Heart right ventricle (tissue), 16 donors: ENCODE data around the gene PASK. TPM values are rescaled to one million over a fixed set of nuclear protein-coding genes. Genes with fewer than 3 reads are reported as not detected.

Experiments
- ATAC-seq, 8 donors: fragments of 200-7000 bp; cut with Tn5 transposase; one replicate each; pipeline ENCODE4 v1.9.1; 2020; ENCODE audit warnings: mild to moderate bottlenecking in 8 of 8, moderate library complexity in 8 of 8, moderate number of reproducible peaks in 1 of 8
- DNase-seq, 2 donors: peaks; one replicate each; pipeline ENCODE4 v3.0.0-alpha.2; 2020
- H3K27ac ChIP-seq, 10 donors: fragments of 200-600 bp; sonication (generic) in 2 of 10; one replicate each; pipeline versions ENCODE4 v1.5.0 to v1.8.0; 2020 to 2022; ENCODE audit warnings: mild to moderate bottlenecking in 3 of 10
- H3K27me3 ChIP-seq, 7 donors: fragments of 200-600 bp; one replicate each; pipeline ENCODE4 v1.8.0; 2021 to 2022; ENCODE audit warnings: mild to moderate bottlenecking in 2 of 7
- H3K36me3 ChIP-seq, 9 donors: fragments of 200-600 bp; sonication (generic) in 1 of 9; one replicate each; pipeline versions ENCODE4 v1.5.0 to v1.8.0; 2020 to 2022; ENCODE audit warnings: mild to moderate bottlenecking in 2 of 9
- H3K4me1 ChIP-seq, 9 donors: fragments of 200-600 bp; sonication (generic) in 1 of 9; one replicate each; pipeline versions ENCODE4 v1.5.0 to v1.8.0; 2020 to 2022; ENCODE audit warnings: mild to moderate bottlenecking in 4 of 9
- H3K4me3 ChIP-seq, 10 donors: fragments of 200-600 bp; sonication (generic) in 2 of 10; one replicate each; pipeline versions ENCODE4 v1.5.0 to v1.8.0; 2020 to 2022; ENCODE audit warnings: mild to moderate bottlenecking in 7 of 10, moderate library complexity in 2 of 10
- H3K9me3 ChIP-seq, 11 donors: fragments of 200-600 bp in 10 of 11; sonication (generic) in 2 of 11; one replicate each; pipeline versions ENCODE4 v1.5.0 to v1.8.0; 2013 to 2022; ENCODE audit warnings: mild to moderate bottlenecking in 2 of 11, control low read depth in 1 of 11, moderate library complexity in 1 of 11
- WGBS, 2 donors: extraction: QIAGEN DNeasy Blood & Tissue Kit; methylation state at CpG; one replicate each; pipeline ENCODE4 v1.1.7; 2013; ENCODE audit warnings: inconsistent platforms in 1 of 2; 5-methylcytosine and 5-hydroxymethylcytosine counted together
- intact Hi-C, 10 donors: fragments of 100-400 bp; cut with DNase I; formaldehyde crosslinking; loops; one replicate each; pipeline versions ENCODE4 v1.11.1 to v1.14.2; 2022
- polyA plus RNA-seq, 2 donors: library from polyadenylated mRNA; stranded (reverse); fragments of 200-250 nt; gene quantifications; one replicate each; pipeline ENCODE4 v1.2.3, GENCODE V29; 2013
- total RNA-seq, 10 donors: library from RNA; stranded (reverse); fragmentation: NEBNext Ultra II Directional in 3 of 10; extraction: Animal tissue kit (Norgen Biotek cat#: 25700) in 3 of 10; gene quantifications; one replicate each; pipeline versions ENCODE4 v1.2.1 to v1.2.4, GENCODE V29; 2021 to 2023
- TF ChIP-seq, protein P1 (sequence below), 9 donors: fragments of 200-600 bp; sonication (generic) in 2 of 9; IDR thresholded peaks; one replicate each; pipeline versions ENCODE4 v1.5.0 to v1.8.0; 2021 to 2022; ENCODE audit warnings: antibody characterized with exemption in 9 of 9, mild to moderate bottlenecking in 5 of 9, moderate library complexity in 1 of 9
- donor health status: Arrhythmogenic right ventricular cardiomyopathy.
- donor health status: ischemic (EF 13 %, LVEDD 7.1; RV severe dilation, severe dysfunction).
- donor health status: healthy with polysubstance abuse.
- donor health status: DM: no; HTN: yes; CAD: no.
- donor health status: DM: no; HTN: no; CAD: no.
- donor health status: ischemic (EF 25% LVEDD 6.9; RV normal size, moderate dysfunction).
- donor health status: ischemic (EF 25% LVEDD 5.7; RV mildly dilated, moderate dysfunction).
- donor health status: healthy.
- donor health status: DM: yes; HTN: yes; CAD: no.
- donor health status: Ischemic cardiomyopathy.
- donor health status: ischemic (EF 35%, LVEDD 5.7; RV mildly dilated, moderate dysfunction).
- donor health status: nonischemic (EF 11% LVEDD 7.7; RV severe dilation, severe dysfunction).
- donor health status: DM: yes; HTN: yes; CAD: no.
- donor health status: PGD.
- donor health status: ischemic (EF 29% LVEDD 5.4; RV normal size, mild dysfunction).
- donor health status: nonischemic (EF 23%, LVEDD 6.1; RV moderate dilation, normal function).

Gene PASK
- total and polyA plus RNA-seq, 12 donors, result 0.93 to 4.5 (median 1.5) TPM

DNA sequence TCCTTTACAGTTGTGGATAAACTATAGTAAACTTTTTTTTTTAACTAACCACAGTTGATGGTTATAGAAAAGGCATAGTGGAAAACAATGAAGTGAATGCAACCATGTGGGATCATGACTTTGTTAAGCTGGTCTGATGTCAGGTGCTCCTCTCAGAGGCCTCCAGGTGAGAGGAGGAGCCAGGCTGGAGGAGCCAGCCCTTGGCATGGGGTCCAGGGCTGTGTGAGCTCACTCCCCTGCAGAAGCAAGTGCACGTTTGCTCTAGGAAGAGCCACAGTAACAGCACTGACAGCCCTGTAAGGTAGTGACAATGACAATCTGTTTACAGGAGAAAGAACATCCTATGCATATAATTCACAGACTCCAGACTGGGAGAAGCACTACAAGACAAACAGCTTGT is 6.7 kb upstream of the PASK start:
- Histone ChIP-seq H3K27ac (no peak overlapping the region), H3K27me3 (no peaks in the 10 kb centered on the region), H3K4me3 (no peak overlapping the region), H3K36me3 (peaks cover 0 to 73% (median 39%) of the 10 kb centered on the region in 9 donors), H3K4me1 (peaks cover 0 to 18% (median 11%) of the 10 kb centered on the region in 9 donors), H3K9me3 (no peaks in the 10 kb centered on the region)
- DNase-seq, result no peak
- TF ChIP-seq, protein P1, sequence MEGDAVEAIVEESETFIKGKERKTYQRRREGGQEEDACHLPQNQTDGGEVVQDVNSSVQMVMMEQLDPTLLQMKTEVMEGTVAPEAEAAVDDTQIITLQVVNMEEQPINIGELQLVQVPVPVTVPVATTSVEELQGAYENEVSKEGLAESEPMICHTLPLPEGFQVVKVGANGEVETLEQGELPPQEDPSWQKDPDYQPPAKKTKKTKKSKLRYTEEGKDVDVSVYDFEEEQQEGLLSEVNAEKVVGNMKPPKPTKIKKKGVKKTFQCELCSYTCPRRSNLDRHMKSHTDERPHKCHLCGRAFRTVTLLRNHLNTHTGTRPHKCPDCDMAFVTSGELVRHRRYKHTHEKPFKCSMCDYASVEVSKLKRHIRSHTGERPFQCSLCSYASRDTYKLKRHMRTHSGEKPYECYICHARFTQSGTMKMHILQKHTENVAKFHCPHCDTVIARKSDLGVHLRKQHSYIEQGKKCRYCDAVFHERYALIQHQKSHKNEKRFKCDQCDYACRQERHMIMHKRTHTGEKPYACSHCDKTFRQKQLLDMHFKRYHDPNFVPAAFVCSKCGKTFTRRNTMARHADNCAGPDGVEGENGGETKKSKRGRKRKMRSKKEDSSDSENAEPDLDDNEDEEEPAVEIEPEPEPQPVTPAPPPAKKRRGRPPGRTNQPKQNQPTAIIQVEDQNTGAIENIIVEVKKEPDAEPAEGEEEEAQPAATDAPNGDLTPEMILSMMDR (IDR thresholded peaks at IDR 0.05), result no peak
- intact Hi-C loops, result loop anchor here in 2 of 10 donors (5.0 to 10.0 kb wide), 2 partner anchors 66 to 189 kb away; no protein-coding TSS in a partner anchor
- 72 to 78% methylated on average over 1 of the region's 1 CpG for WGBS, 2 donors
- no peak for ATAC-seq

DNA sequence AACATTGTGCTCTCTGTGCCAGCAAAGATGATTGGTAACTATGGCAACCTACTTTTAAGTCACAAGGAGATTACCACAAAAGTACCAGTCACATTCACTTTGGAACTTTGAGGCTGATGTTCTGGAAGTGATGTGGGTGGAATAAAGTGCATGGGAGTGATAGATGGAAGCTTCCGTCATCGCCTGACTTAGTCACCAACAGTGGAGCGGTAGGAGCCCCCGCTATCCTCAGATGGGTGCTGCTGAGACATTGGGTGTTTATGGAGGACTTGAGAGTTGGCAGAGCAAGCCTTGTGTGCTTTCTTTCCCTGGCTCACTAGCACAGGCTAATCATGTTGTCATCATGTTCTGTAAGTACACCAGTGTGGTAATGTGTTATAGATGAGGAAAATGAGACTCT is 5.6 kb upstream of the PASK start:
- Histone ChIP-seq H3K27ac (no peak overlapping the region), H3K9me3 (no peaks in the 10 kb centered on the region), H3K4me3 (no peak overlapping the region), H3K36me3 (peaks cover 0 to 64% (median 31%) of the 10 kb centered on the region in 9 donors), H3K27me3 (no peaks in the 10 kb centered on the region), H3K4me1 (peaks cover 0 to 21% (median 14%) of the 10 kb centered on the region in 9 donors)
- WGBS, 2 donors, result 86 to 90% methylated on average over 4 of the region's 4 CpGs
- TF ChIP-seq, protein P1 (IDR thresholded peaks at IDR 0.05), result no peak
- intact Hi-C loops, result loop anchor here in 2 of 10 donors (5.0 to 10.0 kb wide), 2 partner anchors 67 to 190 kb away; no protein-coding TSS in a partner anchor
- no peak for ATAC-seq
- no peak for DNase-seq

DNA sequence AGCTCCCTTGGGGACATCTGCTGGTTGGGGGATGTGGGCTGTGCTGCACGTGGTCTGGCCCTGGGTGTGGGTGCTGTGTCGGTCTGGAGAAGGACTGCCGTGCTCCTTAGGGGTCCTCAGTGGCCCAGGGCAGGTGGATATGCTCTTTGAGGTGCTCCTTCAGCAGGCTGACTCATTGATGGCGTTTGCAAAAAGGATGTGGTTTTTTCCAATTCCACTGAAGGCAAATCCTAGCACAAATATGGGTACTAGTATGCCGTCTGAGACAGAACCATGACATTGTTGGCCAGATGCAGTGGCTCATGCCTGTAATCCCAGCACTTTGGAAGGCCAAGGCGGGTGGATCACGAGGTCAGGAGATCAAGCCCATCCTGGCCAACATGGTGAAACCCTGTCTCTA is 4.3 kb upstream of the PASK start:
- no peak overlapping the region for H3K4me3 ChIP-seq
- ATAC-seq (no peak), DNase-seq (no peak)
- peaks cover 2 to 23% (median 16%) of the 10 kb centered on the region in 9 donors for H3K4me1 ChIP-seq
- TF ChIP-seq, protein P1 (IDR thresholded peaks at IDR 0.05), result no peak
- 92 to 93% methylated on average over 7 of the region's 7 CpGs for WGBS, 2 donors
- no peak overlapping the region for H3K27ac ChIP-seq
- no peaks in the 10 kb centered on the region for H3K9me3 ChIP-seq
- intact Hi-C loops, result loop anchor here in 1 of 10 donors (10.0 kb wide), 1 partner anchor 191 kb away; no protein-coding TSS in a partner anchor
- no peaks in the 10 kb centered on the region for H3K27me3 ChIP-seq
- peaks cover 0 to 51% (median 23%) of the 10 kb centered on the region in 9 donors for H3K36me3 ChIP-seq

GRCh38 chr2:241151934-241152660 is 2.8 kb upstream of the PASK start:
- ATAC-seq, result no peak
- no peak for DNase-seq
- TF ChIP-seq, protein P1 (IDR thresholded peaks at IDR 0.05), result no peak
- peaks cover 0 to 36% (median 11%) of the 10 kb centered on the region in 9 donors for H3K36me3 ChIP-seq
- no peaks in the 10 kb centered on the region for H3K9me3 ChIP-seq
- no peak overlapping the region for H3K4me3 ChIP-seq
- no peak overlapping the region for H3K27ac ChIP-seq
- intact Hi-C loops, result loop anchor here in 2 of 10 donors (2.0 to 10.0 kb wide), 2 partner anchors 65 to 193 kb away; no protein-coding TSS in a partner anchor
- no peaks in the 10 kb centered on the region for H3K27me3 ChIP-seq
- peaks cover 2 to 26% (median 20%) of the 10 kb centered on the region in 9 donors for H3K4me1 ChIP-seq
- WGBS, 2 donors, result 75 to 77% methylated on average over 8 of the region's 8 CpGs
